Stimulated activated CD4-positive, alpha-beta T cell treated with anti-CD3 and anti-CD28 coated beads, Interleukin-15, amount 100 ng/mL, for 48 hours (primary cell): ENCODE data around the gene ZNF197.
"Not testable (repeated sequence)": the region's sequence is repeated elsewhere in the genome, so short reads cannot be mapped to it uniquely, and the experiment has no call there.

Source experiments
- DNase-seq, 2 donors: peaks; one replicate each; pipeline ENCODE4 v3.0.0-alpha.2; 2020; ENCODE audit warnings: low read depth in 2 of 2

ZNF197 gene

GRCh38 chr3:44661189-44661588 is 36.4 kb downstream of the ZNF197 start:
- DNase-seq = no peak

- DNase-seq = no peak
These were observed 40.3 kb downstream of the ZNF197 start for GRCh38 chr3:44665173-44665572.

- no peak for DNase-seq
These were observed 41.5 kb downstream of the ZNF197 start for GRCh38 chr3:44666346-44666745.

- DNase-seq = no peak
These were observed 44.9 kb downstream of the ZNF197 start for GRCh38 chr3:44669760-44670159.

DNA sequence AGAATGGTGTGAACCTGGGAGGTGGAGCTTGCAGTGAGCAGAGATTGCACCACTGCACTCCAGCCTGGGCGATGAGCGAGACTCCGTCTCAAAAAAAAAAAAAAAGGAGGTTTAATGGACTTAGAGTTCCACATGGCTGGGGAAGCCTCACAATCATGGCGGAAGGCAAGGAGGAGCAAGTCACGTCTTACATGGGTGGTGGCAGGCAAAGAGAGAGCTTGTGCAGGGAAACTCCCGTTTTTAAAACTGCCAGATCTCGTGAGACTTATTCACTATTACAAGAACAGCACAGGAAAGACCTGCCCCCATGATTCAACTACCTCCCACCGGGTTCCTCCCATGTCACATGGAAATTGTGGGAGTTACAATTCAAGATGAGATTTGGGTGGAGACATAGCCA is 48.6 kb downstream of the ZNF197 start:
- not testable (repeated sequence) for DNase-seq

DNA sequence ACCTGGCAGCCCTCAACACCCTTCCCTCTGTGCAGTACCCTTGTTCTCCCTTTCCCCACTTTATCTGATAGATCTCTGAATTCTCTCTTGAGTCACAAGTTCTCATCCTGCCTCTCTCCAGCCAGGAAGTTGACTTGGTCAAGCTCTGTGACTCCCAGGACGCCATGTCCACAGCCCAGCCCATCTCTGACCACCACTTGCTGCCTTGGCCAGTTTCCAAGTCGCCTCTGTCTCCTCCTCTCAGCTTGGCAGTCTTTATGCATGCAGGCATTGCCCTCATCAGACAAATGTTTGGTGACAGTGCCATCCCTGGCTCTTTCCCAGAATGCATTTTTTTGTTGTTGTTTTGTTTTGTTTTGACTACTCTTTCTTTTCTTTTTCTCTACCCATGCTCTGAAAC is 49.4 kb downstream of the ZNF197 start:
- no peak for DNase-seq

- no peak for DNase-seq
These were observed 53.8 kb downstream of the ZNF197 start for GRCh38 chr3:44678480-44679116.

DNA sequence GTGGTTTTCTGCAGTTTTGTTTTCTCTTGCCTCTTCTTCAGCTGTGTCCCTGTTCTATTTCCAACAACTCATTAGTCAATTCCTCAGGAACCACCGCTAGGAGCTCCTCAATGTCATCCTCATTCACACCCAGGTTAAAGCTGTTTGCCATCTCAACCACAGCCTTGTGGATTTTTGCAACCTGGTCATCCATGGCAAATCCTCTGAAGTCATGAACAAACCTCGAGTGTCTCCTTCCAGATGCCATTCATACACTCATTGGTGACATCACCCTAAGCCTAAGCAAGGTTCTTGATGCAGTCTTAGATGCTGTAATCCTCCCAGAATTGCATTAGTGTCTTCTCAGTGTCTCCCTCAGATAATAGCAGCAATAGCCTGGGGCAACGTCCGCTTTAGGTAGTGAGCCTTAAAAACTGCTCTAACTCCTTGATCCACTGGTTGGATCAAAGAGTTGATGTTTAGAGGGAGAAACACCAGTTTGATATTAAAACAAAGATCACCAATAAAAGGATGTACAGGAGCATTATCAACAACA is 56.2 kb downstream of the ZNF197 start:
- DNase-seq = no peak

DNA sequence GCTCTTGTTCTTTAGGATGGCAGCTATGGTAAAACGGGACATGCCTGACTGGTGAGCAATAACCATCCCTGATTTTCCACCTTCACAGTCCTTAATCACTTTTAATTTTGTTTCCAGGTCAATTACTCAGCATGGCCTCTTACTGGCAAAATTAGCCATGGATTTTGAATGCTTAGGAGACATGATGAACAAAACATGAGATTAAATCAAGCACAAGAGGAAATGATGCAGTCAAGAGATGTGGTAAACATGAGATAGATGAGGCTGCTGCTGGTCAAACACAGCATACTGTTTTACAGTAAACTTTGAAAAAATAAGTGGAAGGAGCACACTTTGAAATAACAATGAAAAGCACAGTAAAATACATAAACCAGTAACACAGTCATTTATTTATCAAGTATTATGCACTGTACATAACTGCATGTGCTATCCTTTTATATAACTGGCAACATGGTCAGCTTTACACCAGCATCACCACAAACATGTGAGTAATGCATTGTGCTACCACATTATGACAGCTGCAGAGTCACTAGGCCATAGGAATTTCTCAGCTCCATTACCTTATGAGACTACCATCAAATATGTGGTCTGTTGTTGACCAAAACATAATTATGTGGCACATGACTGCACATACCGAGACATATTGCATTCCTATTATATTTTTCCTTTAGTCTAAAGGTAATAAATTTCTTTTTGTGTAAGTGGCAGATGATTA is 57.5 kb downstream of the ZNF197 start:
- DNase-seq = no peak

GRCh38 chr3:44685128-44685800 is 60.4 kb downstream of the ZNF197 start:
- peak; percentile 48 for DNase-seq

GRCh38 chr3:44687898-44688297 is 63.1 kb downstream of the ZNF197 start:
- no peak for DNase-seq
